Ascending aorta (tissue), 2 donors: ENCODE data around the gene PHACTR3. TPM values are rescaled to one million over a fixed set of nuclear protein-coding genes. Genes with fewer than 3 reads are reported as not detected.

ENCODE experiments used
- DNase-seq, 2 donors: peaks; one replicate each; pipeline ENCODE4 v3.0.0-alpha.2; 2019; ENCODE audit warnings: low spot score in 2 of 2
- H3K27ac ChIP-seq, 2 donors: fragments of 200-600 bp; sonication (generic); one replicate each; pipeline ENCODE4 v1.5.1; 2016 to 2017; ENCODE audit warnings: mild to moderate bottlenecking in 1 of 2
- H3K27me3 ChIP-seq: fragments of 200-600 bp; sonication (generic); one replicate; pipeline ENCODE4 v1.5.1; 2017
- H3K36me3 ChIP-seq, 2 donors: fragments of 200-600 bp; sonication (generic); one replicate each; pipeline ENCODE4 v1.5.1; 2016
- H3K4me1 ChIP-seq, 2 donors: fragments of 200-600 bp; sonication (generic); one replicate each; pipeline ENCODE4 v1.5.1; 2016 to 2017; ENCODE audit warnings: mild to moderate bottlenecking in 1 of 2
- H3K4me3 ChIP-seq, 2 donors: fragments of 200-600 bp; sonication (generic); one replicate each; pipeline ENCODE4 v1.5.1; 2016 to 2017; ENCODE audit warnings: mild to moderate bottlenecking in 1 of 2
- H3K9me3 ChIP-seq, 2 donors: fragments of 200-600 bp; sonication (generic); one replicate each; pipeline ENCODE4 v1.5.1; 2016
- CTCF ChIP-seq, 3 experiments: fragments of 200-600 bp in 2 of 3; fragments of 450-650 bp in 1 of 3; sonication (generic) in 2 of 3; IDR thresholded peaks; one replicate each; pipeline ENCODE4 v1.5.1; 2016 to 2019; ENCODE audit warnings: antibody characterized with exemption in 3 of 3, mild to moderate bottlenecking in 1 of 3, moderate library complexity in 1 of 3
- intact Hi-C: fragments of 100-400 bp; cut with DNase I; formaldehyde crosslinking; loops from one replicate; pipeline ENCODE4 v1.15.1; 2023
- total RNA-seq: library from RNA; depleted of rRNA; stranded (reverse); fragments of >200 nt; gene quantifications from one replicate; pipeline ENCODE4 v1.1.0, GENCODE V29; 2016

Gene PHACTR3
- total RNA-seq, 1 donor from 2014 or later: not detected

GRCh38 chr20:59822291-59823029 is 218.1 kb downstream of the PHACTR3 start:
- Histone ChIP-seq H3K27ac (no peak overlapping the region), H3K36me3 (no peaks in the 10 kb centered on the region), H3K4me1 (no peaks in the 10 kb centered on the region), H3K4me3 (no peak overlapping the region), H3K9me3 (no peaks in the 10 kb centered on the region), H3K27me3 (no peaks in the 10 kb centered on the region)
- no peak for TF ChIP-seq CTCF (IDR thresholded peaks at IDR 0.05)
- intact Hi-C loops: no loop called here
- no peak for DNase-seq

GRCh38 chr20:59823030-59823423 is 218.7 kb downstream of the PHACTR3 start:
- Histone ChIP-seq H3K27me3 (no peaks in the 10 kb centered on the region), H3K9me3 (no peaks in the 10 kb centered on the region), H3K36me3 (no peaks in the 10 kb centered on the region), H3K27ac (no peak overlapping the region), H3K4me3 (no peak overlapping the region), H3K4me1 (no peaks in the 10 kb centered on the region)
- intact Hi-C loops: no loop called here
- DNase-seq: no peak
- no peak for TF ChIP-seq CTCF (IDR thresholded peaks at IDR 0.05)

GRCh38 chr20:59823491-59824259 is 219.3 kb downstream of the PHACTR3 start:
- no peak for TF ChIP-seq CTCF (IDR thresholded peaks at IDR 0.05)
- Histone ChIP-seq H3K27me3 (no peaks in the 10 kb centered on the region), H3K4me1 (no peaks in the 10 kb centered on the region), H3K36me3 (no peaks in the 10 kb centered on the region), H3K27ac (no peak overlapping the region), H3K4me3 (no peak overlapping the region), H3K9me3 (no peaks in the 10 kb centered on the region)
- intact Hi-C loops: no loop called here
- DNase-seq: peak in 1 of 2 donors; percentile 50

GRCh38 chr20:59824711-59825562 is 220.6 kb downstream of the PHACTR3 start:
- no peak overlapping the region for H3K27ac ChIP-seq
- no peak for TF ChIP-seq CTCF (IDR thresholded peaks at IDR 0.05)
- no peak overlapping the region for H3K4me3 ChIP-seq
- no peaks in the 10 kb centered on the region for H3K27me3 ChIP-seq
- H3K36me3 ChIP-seq: no peaks in the 10 kb centered on the region
- intact Hi-C loops: no loop called here
- DNase-seq: no peak
- H3K9me3 ChIP-seq: no peaks in the 10 kb centered on the region
- no peaks in the 10 kb centered on the region for H3K4me1 ChIP-seq

GRCh38 chr20:59825563-59825920 is 221.2 kb downstream of the PHACTR3 start:
- Histone ChIP-seq H3K4me3 (no peak overlapping the region), H3K27me3 (no peaks in the 10 kb centered on the region), H3K27ac (no peak overlapping the region), H3K4me1 (no peaks in the 10 kb centered on the region), H3K9me3 (no peaks in the 10 kb centered on the region), H3K36me3 (no peaks in the 10 kb centered on the region)
- TF ChIP-seq CTCF (IDR thresholded peaks at IDR 0.05): no peak
- intact Hi-C loops: no loop called here
- no peak for DNase-seq
